H9 (cell line): ENCODE data around the gene ARHGAP35. TPM values are rescaled to one million over a fixed set of nuclear protein-coding genes. Genes with fewer than 3 reads are reported as not detected.

Source experiments
- DNase-seq: peaks from one replicate; pipeline ENCODE4 v3.0.0-alpha.2; 2017
- H2AFZ ChIP-seq: one replicate; pipeline ENCODE4 v1.6.1; 2013; ENCODE audit warnings: mild to moderate bottlenecking, low read length, control low read depth, moderate library complexity
- H2AK5ac ChIP-seq: 2 replicates; pipeline ENCODE4 v1.6.1; 2013; ENCODE audit warnings: low read length, control low read depth, mixed read lengths; ENCODE audit not compliant: insufficient read length
- H2BK120ac ChIP-seq: one replicate; pipeline ENCODE4 v1.6.1; 2013; ENCODE audit warnings: low read depth, mild to moderate bottlenecking, low read length, control low read depth, inconsistent platforms; ENCODE audit not compliant: poor library complexity, severe bottlenecking
- H2BK12ac ChIP-seq: 2 replicates; pipeline ENCODE4 v1.6.1; 2013; ENCODE audit warnings: low read length, control low read depth, mixed read lengths, low read depth; ENCODE audit not compliant: insufficient read length
- H2BK15ac ChIP-seq: 2 replicates; pipeline ENCODE4 v1.6.1; 2013; ENCODE audit warnings: low read depth, low read length, control low read depth
- H2BK20ac ChIP-seq: one replicate; pipeline ENCODE4 v1.6.1; 2013; ENCODE audit warnings: low read depth, mild to moderate bottlenecking, low read length, control low read depth, inconsistent platforms; ENCODE audit not compliant: poor library complexity, severe bottlenecking
- H2BK5ac ChIP-seq: 2 replicates; pipeline ENCODE4 v1.6.1; 2013; ENCODE audit warnings: low read length, control low read depth, mixed read lengths; ENCODE audit not compliant: insufficient read length
- H3K14ac ChIP-seq: 2 replicates; pipeline ENCODE4 v1.6.1; 2013; ENCODE audit warnings: low read length, control low read depth; ENCODE audit not compliant: insufficient read depth
- H3K18ac ChIP-seq: 2 replicates; pipeline ENCODE4 v1.6.1; 2013; ENCODE audit warnings: low read depth, mild to moderate bottlenecking, mixed read lengths, low read length, control low read depth; ENCODE audit not compliant: insufficient read length
- H3K23ac ChIP-seq: 2 replicates; pipeline ENCODE4 v1.6.1; 2013; ENCODE audit warnings: low read length, control low read depth, mixed read lengths, low read depth; ENCODE audit not compliant: insufficient read length
- H3K23me2 ChIP-seq: 2 replicates; pipeline ENCODE4 v1.6.1; 2013; ENCODE audit warnings: low read depth, mild to moderate bottlenecking, mixed read lengths, low read length, control low read depth; ENCODE audit not compliant: insufficient read length, poor library complexity, severe bottlenecking
- H3K27ac ChIP-seq: 2 replicates; pipeline ENCODE4 v1.5.1; 2013; ENCODE audit warnings: low read length, control low read depth, mixed read lengths, low read depth; ENCODE audit not compliant: insufficient read length
- H3K27me3 ChIP-seq: 2 replicates; pipeline ENCODE4 v1.6.1; 2013; ENCODE audit warnings: low read length, control low read depth, inconsistent platforms; ENCODE audit not compliant: insufficient read depth
- H3K4ac ChIP-seq: 2 replicates; pipeline ENCODE4 v1.6.1; 2013; ENCODE audit warnings: low read depth, mild to moderate bottlenecking, control low read depth, inconsistent platforms, low read length, moderate library complexity
- H3K4me1 ChIP-seq: 2 replicates; pipeline ENCODE4 v1.6.1; 2013; ENCODE audit warnings: low read length, control low read depth, inconsistent platforms; ENCODE audit not compliant: insufficient read depth
- H3K4me2 ChIP-seq: 2 replicates; pipeline ENCODE4 v1.6.1; 2013; ENCODE audit warnings: low read length, control low read depth, mixed read lengths; ENCODE audit not compliant: insufficient read length, insufficient read depth
- H3K56ac ChIP-seq: 2 replicates; pipeline ENCODE4 v1.6.1; 2013; ENCODE audit warnings: low read depth, mild to moderate bottlenecking, mixed read lengths, low read length, control low read depth; ENCODE audit not compliant: insufficient read length
- H3K79me1 ChIP-seq: 2 replicates; pipeline ENCODE4 v1.6.1; 2013; ENCODE audit warnings: low read depth, mild to moderate bottlenecking, moderate library complexity, low read length, control low read depth, inconsistent platforms; ENCODE audit not compliant: insufficient read depth, poor library complexity, severe bottlenecking
- H3K79me2 ChIP-seq: 2 replicates; pipeline ENCODE4 v1.6.1; 2013; ENCODE audit warnings: low read length, control low read depth, inconsistent platforms; ENCODE audit not compliant: insufficient read depth
- H3K9ac ChIP-seq: 2 replicates; pipeline ENCODE4 v1.6.1; 2013; ENCODE audit warnings: low read length, control low read depth, mixed read lengths; ENCODE audit not compliant: insufficient read length; ENCODE audit errors: extremely low read depth
- H3K9me3 ChIP-seq: one replicate; pipeline ENCODE4 v1.6.1; 2013; ENCODE audit warnings: low read depth, low read length, inconsistent platforms; ENCODE audit not compliant: control insufficient read depth
- H3T11ph ChIP-seq: one replicate; pipeline ENCODE4 v1.6.1; 2013; ENCODE audit warnings: mild to moderate bottlenecking, low read length, control low read depth, inconsistent platforms
- H4K20me1 ChIP-seq: one replicate; pipeline ENCODE4 v1.6.1; 2013; ENCODE audit not compliant: control insufficient read depth, insufficient read length, insufficient read depth
- H4K5ac ChIP-seq: 2 replicates; pipeline ENCODE4 v1.6.1; 2013; ENCODE audit warnings: low read depth, mild to moderate bottlenecking, mixed read lengths, low read length, control low read depth; ENCODE audit not compliant: insufficient read length
- H4K8ac ChIP-seq: replicated peaks from 2 replicates; pipeline ENCODE4 v1.6.1; 2013; ENCODE audit warnings: low read length, control low read depth, mixed read lengths, low read depth; ENCODE audit not compliant: insufficient read length
- H4K91ac ChIP-seq: 2 replicates; pipeline ENCODE4 v1.6.1; 2013; ENCODE audit warnings: low read depth, mild to moderate bottlenecking, moderate library complexity, mixed read lengths, low read length, control low read depth; ENCODE audit not compliant: insufficient read length
- H3K27ac Mint-ChIP-seq, 3 experiments: 2 replicates in 2 of 3; 3 replicates in 1 of 3; pipeline ENCODE4 v1.8.0; 2020 to 2021; ENCODE audit warnings: mixed read lengths in 3 of 3, mild to moderate bottlenecking in 1 of 3, moderate library complexity in 1 of 3
- H3K27me3 Mint-ChIP-seq: 2 replicates; pipeline ENCODE4 v1.8.0; 2021; ENCODE audit warnings: low read depth, mild to moderate bottlenecking, moderate library complexity, mixed read lengths
- H3K36me3 Mint-ChIP-seq, 3 experiments: 2 replicates in 2 of 3; 3 replicates in 1 of 3; pipeline ENCODE4 v1.8.0; 2020 to 2021; ENCODE audit warnings: low read depth in 3 of 3, mixed read lengths in 3 of 3; ENCODE audit not compliant: insufficient read depth in 1 of 3
- H3K4me1 Mint-ChIP-seq, 2 experiments: 2 replicates each; pipeline ENCODE4 v1.8.0; 2020; ENCODE audit warnings: mixed read lengths in 2 of 2
- H3K4me3 Mint-ChIP-seq, 2 experiments: 2 replicates in 1 of 2; 3 replicates in 1 of 2; pipeline ENCODE4 v1.8.0; 2020 to 2021; ENCODE audit warnings: mild to moderate bottlenecking in 2 of 2, mixed read lengths in 2 of 2, moderate library complexity in 1 of 2
- H3K9me3 Mint-ChIP-seq, 2 experiments: 2 replicates in 1 of 2; 3 replicates in 1 of 2; pipeline ENCODE4 v1.8.0; 2020; ENCODE audit warnings: mild to moderate bottlenecking in 2 of 2, mixed read lengths in 2 of 2, moderate library complexity in 1 of 2
- CTCF ChIP-seq: fragments of 200-600 bp; sonication (generic); conservative IDR thresholded peaks from 3 replicates; pipeline ENCODE4 v1.8.0; 2021; ENCODE audit warnings: antibody characterized with exemption, mild to moderate bottlenecking
- WGBS: extraction: QIAGEN DNeasy Blood & Tissue Kit; methylation state at CpG from one replicate; pipeline ENCODE4 v1.1.7; 2013; ENCODE audit warnings: missing lambda C conversion rate, low lambda C conversion rate, mixed read lengths; ENCODE audit not compliant: insufficient read length; ENCODE audit errors: extremely low coverage; 5-methylcytosine and 5-hydroxymethylcytosine counted together
- total RNA-seq: library from RNA; stranded (reverse); gene quantifications from 2 replicates; pipeline ENCODE4 v1.2.1, GENCODE V29; 2021

The ARHGAP35 gene
- total RNA-seq, 1 experiment from 2014 or later, result 49.8 TPM

- no peaks in the 10 kb centered on the region for H3K4me1 ChIP-seq
- H3K23me2 ChIP-seq, result no peaks in the 10 kb centered on the region
- Mint-ChIP-seq H3K36me3 (0 out of 7 replicates have a peak, but pooled peaks cover 0 to 2% (median 1%) of the 10 kb centered on the region in 3 experiments), H3K9me3 (no peaks in the 10 kb centered on the region), H3K4me3 (no peak overlapping the region), H3K4me1 (peaks cover 5 to 6% of the 10 kb centered on the region in 2 experiments), H3K27ac (no peak overlapping the region; a peak in 1 of 7 replicates), H3K27me3 (no peaks in the 10 kb centered on the region)
- no peak overlapping the region for H3K56ac ChIP-seq
- H3K79me2 ChIP-seq, result no peaks in the 10 kb centered on the region; the same call in 1 of the 2 replicates
- H3K27me3 ChIP-seq, result no peaks in the 10 kb centered on the region
- WGBS, result no CpG with 5 or more reads among the region's 4 CpGs
- no peak for DNase-seq
- no peaks in the 10 kb centered on the region for H3K9me3 ChIP-seq
- no peak overlapping the region for H3K23ac ChIP-seq
- H4K5ac ChIP-seq, result no peak overlapping the region
- no peak overlapping the region for H2BK12ac ChIP-seq
- no peak overlapping the region for H3K27ac ChIP-seq
- no peak overlapping the region for H4K8ac ChIP-seq
- no peak overlapping the region for H4K91ac ChIP-seq
- H2BK5ac ChIP-seq, result no peak overlapping the region
- H3K4me2 ChIP-seq, result no peak overlapping the region
- no peak overlapping the region for H2AK5ac ChIP-seq
- no peak overlapping the region for H2BK120ac ChIP-seq
- no peak for TF ChIP-seq CTCF
- H3T11ph ChIP-seq, result no peak overlapping the region
- no peak overlapping the region for H2AFZ ChIP-seq
- H3K18ac ChIP-seq, result no peak overlapping the region
- H3K14ac ChIP-seq, result no peak overlapping the region
- H2BK20ac ChIP-seq, result no peak overlapping the region
- no peak overlapping the region for H2BK15ac ChIP-seq
- H3K79me1 ChIP-seq, result no peaks in the 10 kb centered on the region
- no peak overlapping the region for H3K4ac ChIP-seq
- no peaks in the 10 kb centered on the region for H4K20me1 ChIP-seq
- no peak overlapping the region for H3K9ac ChIP-seq
Observed at GRCh38 chr19:46881092-46881491, 20.3 kb downstream of the ARHGAP35 start.
